Kidney (tissue), 14 donors: ENCODE data around the gene HSPA4. TPM values are rescaled to one million over a fixed set of nuclear protein-coding genes. Genes with fewer than 3 reads are reported as not detected.
A peak's percentile ranks its signal among the peaks of the same experiment; 100 is the strongest.
"Not testable (repeated sequence)": the region's sequence is repeated elsewhere in the genome, so short reads cannot be mapped to it uniquely, and the experiment has no call there.

Source experiments
- DNase-seq, 5 donors: peaks; one replicate each; pipeline ENCODE4 v3.0.0-alpha.2; 2013 to 2020
- FAIRE-seq: peaks from 2 replicates; lab custom pipeline; 2012; peaks lifted over from hg19 to GRCh38; lab: Jason Lieb, UNC
- H3K27ac ChIP-seq, 2 donors: one replicate each; pipeline ENCODE4 v1.7.0; 2013; ENCODE audit warnings: low read depth in 2 of 2, low read length in 2 of 2, inconsistent platforms in 1 of 2
- H3K27me3 ChIP-seq: one replicate; pipeline ENCODE4 v1.7.1; 2013; ENCODE audit warnings: low read length, inconsistent platforms; ENCODE audit not compliant: control insufficient read depth, insufficient read depth
- H3K36me3 ChIP-seq, 3 donors: one replicate each; pipeline versions ENCODE4 v1.7.0 to v1.7.1; 2013; ENCODE audit warnings: low read length in 3 of 3, control low read depth in 1 of 3, inconsistent platforms in 1 of 3; ENCODE audit not compliant: insufficient read depth in 3 of 3, control insufficient read depth in 2 of 3
- H3K4me1 ChIP-seq, 3 donors: one replicate each; pipeline versions ENCODE4 v1.7.0 to v1.7.1; 2013; ENCODE audit warnings: low read length in 3 of 3, inconsistent platforms in 1 of 3, low read depth in 1 of 3; ENCODE audit not compliant: control insufficient read depth in 2 of 3, insufficient read depth in 2 of 3
- H3K4me3 ChIP-seq, 3 donors: one replicate each; pipeline versions ENCODE4 v1.7.0 to v1.8.1; 2013; ENCODE audit warnings: low read length in 3 of 3, control low read depth in 1 of 3, inconsistent platforms in 1 of 3
- H3K9ac ChIP-seq, 3 donors: one replicate each; pipeline versions ENCODE4 v1.7.0 to v1.7.1; 2013; ENCODE audit warnings: low read length in 3 of 3, control low read depth in 1 of 3, inconsistent platforms in 1 of 3
- H3K9me3 ChIP-seq, 3 donors: one replicate each; pipeline versions ENCODE4 v1.7.0 to v1.7.1; 2013; ENCODE audit warnings: low read length in 3 of 3, control low read depth in 1 of 3, inconsistent platforms in 1 of 3; ENCODE audit not compliant: control insufficient read depth in 2 of 3, insufficient read depth in 1 of 3
- CTCF ChIP-seq: IDR thresholded peaks from 3 replicates; pipeline ENCODE4 v1.5.1; 2012; ENCODE audit warnings: mild to moderate bottlenecking, moderate library complexity, borderline replicate concordance; ENCODE audit not compliant: insufficient read depth; ENCODE audit errors: extremely low read depth
- intact Hi-C: fragments of 100-400 bp; cut with DNase I; formaldehyde crosslinking; loops from one replicate; pipeline ENCODE4 v1.11.1; 2022
- polyA plus RNA-seq: library from polyadenylated mRNA; stranded (reverse); fragments of 350-450 nt; fragmentation: Illumina TruSeq; extraction: RNeasy Lipid Tissue Mini Kit (QIAGEN cat#74804); gene quantifications from one replicate; pipeline ENCODE4 v1.2.3, GENCODE V29; 2014; ENCODE audit warnings: low read depth, low replicate concordance; ENCODE audit not compliant: insufficient read depth
- total RNA-seq: library from RNA; stranded (reverse); fragmentation: NEBNext Ultra II Directional; extraction: Animal tissue kit (Norgen Biotek cat#: 25700); gene quantifications from one replicate; pipeline ENCODE4 v1.2.1, GENCODE V29; 2021
- donor health status: control.
- donor health status: control.
- donor health status: control.
- donor health status: control.
- donor health status: control.
- donor health status: DM: yes; HTN: yes; CAD: no.
- donor health status: Normal renal cell carcinoma (clear cell type).

Gene HSPA4
- total and polyA plus RNA-seq, 2 donors from 2014 or later: 79.7 to 81.5 TPM

GRCh38 chr5:133130387-133131118 is 78.7 kb downstream of the HSPA4 start:
- no peak overlapping the region for H3K27ac ChIP-seq
- no peak for FAIRE-seq
- H3K4me1 ChIP-seq: no peaks in the 10 kb centered on the region
- intact Hi-C loops: no loop called here
- DNase-seq: peak in 1 of 5 donors; percentile 23
- H3K9ac ChIP-seq: no peak overlapping the region
- no peaks in the 10 kb centered on the region for H3K9me3 ChIP-seq
- no peak overlapping the region for H3K4me3 ChIP-seq
- no peaks in the 10 kb centered on the region for H3K27me3 ChIP-seq
- H3K36me3 ChIP-seq: no peaks in the 10 kb centered on the region
- no peak for TF ChIP-seq CTCF

- Histone ChIP-seq H3K27ac (no peak overlapping the region), H3K4me1 (no peaks in the 10 kb centered on the region), H3K9ac (no peak overlapping the region), H3K27me3 (no peaks in the 10 kb centered on the region), H3K4me3 (no peak overlapping the region), H3K9me3 (no peaks in the 10 kb centered on the region), H3K36me3 (no peaks in the 10 kb centered on the region)
- DNase-seq (no peak), FAIRE-seq (no peak)
- intact Hi-C loops: no loop called here
- TF ChIP-seq CTCF: no peak
These were observed 80.9 kb downstream of the HSPA4 start for GRCh38 chr5:133132717-133133116.

GRCh38 chr5:133133241-133133640 is 81.4 kb downstream of the HSPA4 start:
- intact Hi-C loops, H3K27me3 ChIP-seq, H3K9ac ChIP-seq, H3K9me3 ChIP-seq, FAIRE-seq, H3K4me3 ChIP-seq, H3K4me1 ChIP-seq, H3K27ac ChIP-seq, H3K36me3 ChIP-seq, DNase-seq: not testable (repeated sequence)

- H3K4me1 ChIP-seq, intact Hi-C loops, DNase-seq, H3K27me3 ChIP-seq, H3K36me3 ChIP-seq, H3K27ac ChIP-seq, FAIRE-seq, H3K9me3 ChIP-seq, H3K9ac ChIP-seq, H3K4me3 ChIP-seq: not testable (repeated sequence)
These were observed 85.1 kb downstream of the HSPA4 start for GRCh38 chr5:133136890-133137289.
